Peyer's patch (tissue), 4 donors: Measurements from ENCODE around the gene HAUS5.

Experiments used
- POLR2A ChIP-seq, 2 donors: fragments of 450-650 bp; IDR thresholded peaks; one replicate each; pipeline ENCODE4 v1.5.1; 2017; ENCODE audit warnings: antibody characterized with exemption in 2 of 2, mild to moderate bottlenecking in 2 of 2, moderate library complexity in 2 of 2
- TF ChIP-seq, protein P1 (sequence below), 6 experiments: fragments of 450-650 bp in 4 of 6; fragments of 200-600 bp in 2 of 6; sonication (generic) in 1 of 6; IDR thresholded peaks; one replicate each; pipeline ENCODE4 v1.5.1; 2017 to 2019; ENCODE audit warnings: antibody characterized with exemption in 6 of 6, mild to moderate bottlenecking in 3 of 6, moderate library complexity in 1 of 6

DNA sequence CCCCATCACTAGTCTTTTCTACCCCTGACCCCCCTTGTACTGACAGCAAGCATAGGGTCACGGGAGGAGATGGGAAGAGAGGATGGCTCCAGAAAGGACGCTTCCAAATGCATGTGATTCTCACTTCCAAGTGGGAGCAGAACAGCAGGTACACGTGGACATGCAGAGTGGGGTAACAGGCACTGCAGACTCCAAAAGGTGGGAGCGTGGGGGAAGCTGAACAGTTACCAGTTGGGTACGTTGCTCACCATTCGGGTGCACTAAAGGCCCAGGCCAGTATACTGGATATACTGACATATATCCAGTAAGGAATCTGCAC is 26.7 kb downstream of the HAUS5 start:
- TF ChIP-seq, protein P1, sequence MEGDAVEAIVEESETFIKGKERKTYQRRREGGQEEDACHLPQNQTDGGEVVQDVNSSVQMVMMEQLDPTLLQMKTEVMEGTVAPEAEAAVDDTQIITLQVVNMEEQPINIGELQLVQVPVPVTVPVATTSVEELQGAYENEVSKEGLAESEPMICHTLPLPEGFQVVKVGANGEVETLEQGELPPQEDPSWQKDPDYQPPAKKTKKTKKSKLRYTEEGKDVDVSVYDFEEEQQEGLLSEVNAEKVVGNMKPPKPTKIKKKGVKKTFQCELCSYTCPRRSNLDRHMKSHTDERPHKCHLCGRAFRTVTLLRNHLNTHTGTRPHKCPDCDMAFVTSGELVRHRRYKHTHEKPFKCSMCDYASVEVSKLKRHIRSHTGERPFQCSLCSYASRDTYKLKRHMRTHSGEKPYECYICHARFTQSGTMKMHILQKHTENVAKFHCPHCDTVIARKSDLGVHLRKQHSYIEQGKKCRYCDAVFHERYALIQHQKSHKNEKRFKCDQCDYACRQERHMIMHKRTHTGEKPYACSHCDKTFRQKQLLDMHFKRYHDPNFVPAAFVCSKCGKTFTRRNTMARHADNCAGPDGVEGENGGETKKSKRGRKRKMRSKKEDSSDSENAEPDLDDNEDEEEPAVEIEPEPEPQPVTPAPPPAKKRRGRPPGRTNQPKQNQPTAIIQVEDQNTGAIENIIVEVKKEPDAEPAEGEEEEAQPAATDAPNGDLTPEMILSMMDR (IDR thresholded peaks at IDR 0.05) = no peak
- no peak for TF ChIP-seq POLR2A (IDR thresholded peaks at IDR 0.05)
